ENCODE results near the gene NFE2L2. TPM values are rescaled to one million over a fixed set of nuclear protein-coding genes. Genes with fewer than 3 reads are reported as not detected.

NFE2L2 gene
- total RNA-seq, 1 donor from 2014 or later = 105 TPM

DNA sequence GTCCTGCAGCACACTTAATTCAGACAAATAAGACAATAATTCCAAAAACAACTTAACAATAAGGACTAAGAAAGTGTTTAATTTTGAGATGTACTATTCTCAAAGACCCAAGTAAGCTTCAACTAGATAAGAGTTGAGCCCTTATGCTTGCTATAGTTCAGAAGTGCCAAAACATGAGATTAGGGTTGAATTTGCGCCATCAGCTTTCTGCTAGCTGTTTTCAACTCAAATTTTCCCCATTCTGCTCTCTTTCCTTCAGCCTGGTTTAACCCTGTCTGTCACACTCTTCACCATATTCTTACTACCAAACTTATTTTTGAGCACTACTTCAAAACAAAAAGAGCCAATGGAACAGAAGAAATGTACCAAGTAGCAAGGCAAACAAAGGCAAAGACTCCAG, 4.1 kb downstream of the NFE2L2 start:
- peak overlapping the region; percentile 94 for H3K4me3 ChIP-seq
- H3K9me3 ChIP-seq = no peaks in the 10 kb centered on the region
- TF ChIP-seq, protein P1, sequence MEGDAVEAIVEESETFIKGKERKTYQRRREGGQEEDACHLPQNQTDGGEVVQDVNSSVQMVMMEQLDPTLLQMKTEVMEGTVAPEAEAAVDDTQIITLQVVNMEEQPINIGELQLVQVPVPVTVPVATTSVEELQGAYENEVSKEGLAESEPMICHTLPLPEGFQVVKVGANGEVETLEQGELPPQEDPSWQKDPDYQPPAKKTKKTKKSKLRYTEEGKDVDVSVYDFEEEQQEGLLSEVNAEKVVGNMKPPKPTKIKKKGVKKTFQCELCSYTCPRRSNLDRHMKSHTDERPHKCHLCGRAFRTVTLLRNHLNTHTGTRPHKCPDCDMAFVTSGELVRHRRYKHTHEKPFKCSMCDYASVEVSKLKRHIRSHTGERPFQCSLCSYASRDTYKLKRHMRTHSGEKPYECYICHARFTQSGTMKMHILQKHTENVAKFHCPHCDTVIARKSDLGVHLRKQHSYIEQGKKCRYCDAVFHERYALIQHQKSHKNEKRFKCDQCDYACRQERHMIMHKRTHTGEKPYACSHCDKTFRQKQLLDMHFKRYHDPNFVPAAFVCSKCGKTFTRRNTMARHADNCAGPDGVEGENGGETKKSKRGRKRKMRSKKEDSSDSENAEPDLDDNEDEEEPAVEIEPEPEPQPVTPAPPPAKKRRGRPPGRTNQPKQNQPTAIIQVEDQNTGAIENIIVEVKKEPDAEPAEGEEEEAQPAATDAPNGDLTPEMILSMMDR (IDR thresholded peaks at IDR 0.05) = no peak
- no peak overlapping the region for H3K27ac ChIP-seq
- no peaks in the 10 kb centered on the region for H3K27me3 ChIP-seq (ENCODE audit: low read depth)
- ATAC-seq = no peak
- intact Hi-C loops (cut with DNase I) = loop anchor here (10.0 kb wide), 1 partner anchor 96 kb away; no protein-coding TSS in a partner anchor
- peaks cover 66% of the 10 kb centered on the region for H3K4me1 ChIP-seq
- DNase-seq = no peak
- no peaks in the 10 kb centered on the region for H3K36me3 ChIP-seq

DNA sequence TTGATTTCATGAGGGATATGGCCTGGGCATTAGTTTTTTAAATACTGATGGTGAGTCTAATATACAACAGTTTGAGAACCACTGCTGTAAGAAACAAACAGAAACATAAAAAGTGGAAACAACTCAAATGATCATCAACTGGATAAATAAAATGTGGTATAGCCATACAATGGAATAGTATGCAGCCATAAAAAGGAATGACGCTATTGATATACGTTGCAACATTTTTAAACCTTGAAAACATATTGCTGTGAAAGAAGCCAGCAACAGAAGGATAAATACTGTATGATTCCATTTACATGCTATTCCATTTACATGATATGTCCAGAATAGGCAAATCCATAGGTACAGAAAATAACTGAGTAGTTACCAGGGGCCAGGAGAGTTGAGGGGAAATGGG, 6.5 kb downstream of the NFE2L2 start:
- DNase-seq (no peak), ATAC-seq (no peak)
- Histone ChIP-seq H3K27me3 (ENCODE audit: low read depth) (no peaks in the 10 kb centered on the region), H3K4me1 (peaks cover 87% of the 10 kb centered on the region), H3K27ac (peak overlapping the region; percentile 41), H3K36me3 (no peaks in the 10 kb centered on the region), H3K9me3 (no peaks in the 10 kb centered on the region), H3K4me3 (no peak overlapping the region)
- intact Hi-C loops (cut with DNase I) = no loop called here
- TF ChIP-seq, protein P1 (IDR thresholded peaks at IDR 0.05) = no peak

DNA sequence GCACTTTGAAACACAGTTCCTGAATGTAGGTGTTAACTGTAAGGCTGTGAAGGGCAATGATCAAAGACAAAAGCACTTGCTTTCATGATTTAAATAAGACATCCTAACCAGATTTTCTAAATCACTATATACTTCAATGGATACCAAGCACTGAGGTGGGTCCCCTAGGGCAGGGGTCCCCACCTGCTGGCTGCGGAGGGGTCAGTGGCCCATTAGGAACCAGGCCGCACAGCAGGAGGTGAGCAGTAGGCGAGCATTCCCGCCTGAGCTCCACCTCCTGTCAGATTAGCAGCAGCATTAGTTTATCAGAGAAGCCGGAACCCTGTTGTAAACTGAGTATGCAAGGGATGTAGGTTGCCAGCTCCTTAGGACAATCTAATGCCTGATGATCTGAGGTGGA, 7.1 kb downstream of the NFE2L2 start:
- no peak for ATAC-seq
- Histone ChIP-seq H3K27ac (peak overlapping the region; percentile 41), H3K4me1 (peaks cover 93% of the 10 kb centered on the region), H3K9me3 (no peaks in the 10 kb centered on the region), H3K36me3 (no peaks in the 10 kb centered on the region), H3K27me3 (ENCODE audit: low read depth) (no peaks in the 10 kb centered on the region), H3K4me3 (peak overlapping the region; percentile 15)
- DNase-seq = no peak
- TF ChIP-seq, protein P1 (IDR thresholded peaks at IDR 0.05) = no peak
- intact Hi-C loops (cut with DNase I) = no loop called here

DNA sequence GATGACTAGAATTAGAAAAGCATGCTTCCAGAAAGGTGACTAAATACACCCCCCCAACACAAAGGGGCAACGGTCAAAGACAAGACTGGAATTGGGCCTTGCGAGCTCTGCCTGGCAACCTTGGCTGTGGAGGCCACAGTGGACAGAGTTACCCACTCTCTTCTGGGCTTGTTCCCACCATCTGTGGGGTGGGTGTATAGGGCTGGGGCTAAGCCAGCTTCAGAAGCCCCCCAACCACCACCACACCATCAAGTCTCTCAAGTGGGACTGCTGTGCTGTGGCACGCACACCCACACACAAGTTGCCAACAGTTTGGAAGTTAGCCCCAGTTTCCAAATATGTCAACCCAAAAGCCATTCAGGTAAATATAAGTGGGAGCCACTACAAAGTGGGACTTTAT, 7.8 kb downstream of the NFE2L2 start:
- H3K27me3 ChIP-seq (ENCODE audit: low read depth) = no peaks in the 10 kb centered on the region
- no peak overlapping the region for H3K4me3 ChIP-seq
- DNase-seq (no peak), ATAC-seq (no peak)
- intact Hi-C loops (cut with DNase I) = no loop called here
- H3K9me3 ChIP-seq = no peaks in the 10 kb centered on the region
- H3K4me1 ChIP-seq = peaks cover 100% of the 10 kb centered on the region
- no peak overlapping the region for H3K27ac ChIP-seq
- TF ChIP-seq, protein P1 (IDR thresholded peaks at IDR 0.05) = no peak
- H3K36me3 ChIP-seq = no peaks in the 10 kb centered on the region

DNA sequence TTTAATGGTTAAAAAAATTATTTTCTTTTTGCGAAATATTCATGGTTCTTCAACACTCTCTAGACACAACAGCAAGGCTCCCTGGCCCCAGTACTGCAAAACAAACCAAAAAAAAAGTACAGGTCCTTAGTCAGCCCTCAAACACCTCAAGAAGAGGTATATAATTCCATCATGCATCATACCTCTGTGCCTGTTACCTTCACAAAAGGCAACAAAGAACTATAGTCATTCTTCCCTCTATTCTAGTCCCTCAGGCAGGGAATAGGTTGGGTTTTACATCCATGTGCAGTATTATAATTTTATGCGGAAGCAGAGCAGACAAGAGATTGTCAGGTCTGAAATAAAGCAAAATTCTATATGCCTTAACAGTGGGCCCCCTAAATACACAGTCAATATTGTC, 8.5 kb downstream of the NFE2L2 start:
- H3K9me3 ChIP-seq = no peaks in the 10 kb centered on the region
- DNase-seq = no peak
- H3K36me3 ChIP-seq = no peaks in the 10 kb centered on the region
- ATAC-seq = no peak
- H3K27ac ChIP-seq = no peak overlapping the region
- TF ChIP-seq, protein P1 (IDR thresholded peaks at IDR 0.05) = no peak
- peaks cover 100% of the 10 kb centered on the region for H3K4me1 ChIP-seq
- intact Hi-C loops (cut with DNase I) = no loop called here
- no peaks in the 10 kb centered on the region for H3K27me3 ChIP-seq (ENCODE audit: low read depth)
- no peak overlapping the region for H3K4me3 ChIP-seq

DNA sequence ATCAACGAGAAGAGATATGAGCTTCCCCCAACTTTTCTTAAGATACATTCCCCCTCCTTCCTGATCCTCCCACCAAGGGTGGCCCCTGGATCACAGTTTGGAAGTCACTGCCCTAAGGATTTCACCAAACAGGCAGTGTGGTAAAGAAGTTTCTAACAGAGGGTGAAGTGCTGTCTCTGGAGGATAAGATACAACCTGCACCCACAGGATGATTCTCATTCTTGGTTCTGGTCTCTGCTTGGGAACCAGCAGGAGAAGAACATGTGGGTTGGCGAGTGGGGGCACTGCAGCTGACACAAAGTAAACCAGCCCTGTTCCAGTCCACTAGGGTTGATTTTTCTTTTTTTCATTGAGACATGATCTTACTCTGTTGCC, 9.3 kb downstream of the NFE2L2 start:
- TF ChIP-seq, protein P1 (IDR thresholded peaks at IDR 0.05) = no peak
- Histone ChIP-seq H3K4me3 (no peak overlapping the region), H3K27me3 (ENCODE audit: low read depth) (no peaks in the 10 kb centered on the region), H3K4me1 (peaks cover 100% of the 10 kb centered on the region), H3K9me3 (no peaks in the 10 kb centered on the region), H3K27ac (peak overlapping the region; percentile 25), H3K36me3 (no peaks in the 10 kb centered on the region)
- DNase-seq (no peak), ATAC-seq (no peak)
- intact Hi-C loops (cut with DNase I) = no loop called here
